Measurements from ENCODE around the gene C17orf78.
A peak's percentile ranks its signal among the peaks of the same experiment; 100 is the strongest.

DNA sequence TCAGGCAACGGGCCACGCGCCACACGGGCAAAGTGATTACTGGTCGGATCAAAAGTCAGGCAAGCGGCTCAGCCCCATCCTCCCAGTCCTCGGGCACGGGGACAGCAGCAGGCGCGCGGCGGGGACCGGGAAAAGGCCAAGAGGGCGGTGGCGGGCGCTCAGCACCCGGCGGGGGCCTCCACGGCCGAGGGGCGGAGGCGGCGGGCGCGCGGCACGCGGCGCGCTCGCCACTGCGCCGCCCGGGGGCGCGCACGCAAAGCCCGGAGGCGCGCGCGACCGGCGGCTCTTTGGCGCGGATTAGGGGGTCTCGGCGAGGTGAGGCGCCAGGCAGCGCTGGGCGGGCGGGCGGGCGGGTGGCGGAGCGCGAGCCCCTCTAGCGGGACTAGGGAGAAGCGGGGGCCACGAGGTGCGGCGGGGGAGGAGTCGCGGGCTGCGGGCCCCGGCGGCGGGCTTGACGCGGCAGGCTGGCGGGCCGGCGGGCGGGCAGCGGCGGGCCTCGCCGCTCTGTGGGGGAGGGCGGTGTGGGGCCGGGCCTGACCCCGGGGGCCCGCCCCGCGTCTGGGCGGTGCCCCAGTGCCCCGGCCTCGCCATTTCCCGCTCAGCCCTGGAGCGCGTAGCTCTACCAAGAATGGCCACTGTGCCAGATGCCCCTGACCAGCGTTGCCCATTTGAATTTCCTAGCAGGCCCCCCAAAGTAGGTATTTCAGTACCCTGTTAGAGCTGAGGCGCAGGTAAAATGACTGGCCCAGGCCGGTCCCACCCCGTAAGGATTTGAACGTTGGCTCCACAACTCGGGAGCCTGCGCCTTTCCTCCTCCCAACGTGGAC lies 31.1 kb downstream of the C17orf78 start, which contains the start of the genes ACACA and TADA2A:
- TF ChIP-seq CTCF (conservative IDR thresholded peaks at IDR 0.05; ENCODE audit: low read length) (0 out of 2 replicates have a peak, but pooled peaks have one; percentile 7), EZH2phosphoT487 (IDR thresholded peaks at IDR 0.05; ENCODE audit: borderline replicate concordance) (no peak)
